Testis (tissue), 2 donors: ENCODE results near the gene H1-8.

Experiments used
- POLR2A ChIP-seq: fragments of 450-650 bp; IDR thresholded peaks from one replicate; pipeline ENCODE4 v1.6.1; 2017; ENCODE audit warnings: antibody characterized with exemption, mild to moderate bottlenecking, moderate library complexity
- TF ChIP-seq, protein P1 (sequence below), 3 experiments: fragments of 450-650 bp in 2 of 3; fragments of 200-600 bp in 1 of 3; sonication (generic) in 1 of 3; IDR thresholded peaks; one replicate each; pipeline ENCODE4 v1.5.1; 2016 to 2019; ENCODE audit warnings: antibody characterized with exemption in 3 of 3, mild to moderate bottlenecking in 2 of 3, moderate library complexity in 1 of 3

GRCh38 chr3:129530821-129531220, 12.2 kb upstream of the H1-8 start:
- TF ChIP-seq, protein P1, sequence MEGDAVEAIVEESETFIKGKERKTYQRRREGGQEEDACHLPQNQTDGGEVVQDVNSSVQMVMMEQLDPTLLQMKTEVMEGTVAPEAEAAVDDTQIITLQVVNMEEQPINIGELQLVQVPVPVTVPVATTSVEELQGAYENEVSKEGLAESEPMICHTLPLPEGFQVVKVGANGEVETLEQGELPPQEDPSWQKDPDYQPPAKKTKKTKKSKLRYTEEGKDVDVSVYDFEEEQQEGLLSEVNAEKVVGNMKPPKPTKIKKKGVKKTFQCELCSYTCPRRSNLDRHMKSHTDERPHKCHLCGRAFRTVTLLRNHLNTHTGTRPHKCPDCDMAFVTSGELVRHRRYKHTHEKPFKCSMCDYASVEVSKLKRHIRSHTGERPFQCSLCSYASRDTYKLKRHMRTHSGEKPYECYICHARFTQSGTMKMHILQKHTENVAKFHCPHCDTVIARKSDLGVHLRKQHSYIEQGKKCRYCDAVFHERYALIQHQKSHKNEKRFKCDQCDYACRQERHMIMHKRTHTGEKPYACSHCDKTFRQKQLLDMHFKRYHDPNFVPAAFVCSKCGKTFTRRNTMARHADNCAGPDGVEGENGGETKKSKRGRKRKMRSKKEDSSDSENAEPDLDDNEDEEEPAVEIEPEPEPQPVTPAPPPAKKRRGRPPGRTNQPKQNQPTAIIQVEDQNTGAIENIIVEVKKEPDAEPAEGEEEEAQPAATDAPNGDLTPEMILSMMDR (IDR thresholded peaks at IDR 0.05): no peak
- no peak for TF ChIP-seq POLR2A
